LNCaP clone FGC (cell line): ENCODE results near the gene SHMT2.
A peak's percentile ranks its signal among the peaks of the same experiment; 100 is the strongest.
"Not testable (repeated sequence)": the region's sequence is repeated elsewhere in the genome, so short reads cannot be mapped to it uniquely, and the experiment has no call there.

Experiments used
- DNase-seq: peaks from one replicate; pipeline ENCODE4 v3.0.0-alpha.2; 2011; ENCODE audit warnings: low read depth
- H3K4me3 ChIP-seq: 2 replicates; pipeline ENCODE4 v1.5.1; 2011; ENCODE audit warnings: mild to moderate bottlenecking, low read depth, low read length, control low read depth
- CTCF ChIP-seq: IDR thresholded peaks from 2 replicates; pipeline ENCODE4 v1.5.1; 2012; ENCODE audit warnings: mild to moderate bottlenecking; ENCODE audit not compliant: control insufficient read depth, insufficient read depth; ENCODE audit errors: extremely low read depth

SHMT2 gene

GRCh38 chr12:57268264-57268663 is 38.8 kb downstream of the SHMT2 start:
- no peak for TF ChIP-seq CTCF
- H3K4me3 ChIP-seq, result no peak overlapping the region
- DNase-seq, result no peak

- no peak overlapping the region for H3K4me3 ChIP-seq
- DNase-seq, result no peak
- no peak for TF ChIP-seq CTCF
Observed at GRCh38 chr12:57270966-57271470, 41.5 kb downstream of the SHMT2 start.

- no peak for TF ChIP-seq CTCF
- H3K4me3 ChIP-seq, result no peak overlapping the region
- no peak for DNase-seq
Observed at GRCh38 chr12:57272337-57273151, 43.0 kb downstream of the SHMT2 start.

GRCh38 chr12:57273516-57273915 is 44.0 kb downstream of the SHMT2 start:
- H3K4me3 ChIP-seq, result no peak overlapping the region
- DNase-seq, result no peak
- TF ChIP-seq CTCF, result no peak

- not testable (repeated sequence) for DNase-seq, H3K4me3 ChIP-seq
Observed at GRCh38 chr12:57276233-57276632, 46.7 kb downstream of the SHMT2 start.

- TF ChIP-seq CTCF, result peak; percentile 58
- peak; percentile 34 for DNase-seq
- no peak overlapping the region for H3K4me3 ChIP-seq
Observed at GRCh38 chr12:57276935-57277563, 47.5 kb downstream of the SHMT2 start.
